ENCODE data around the gene SDK1. TPM values are rescaled to one million over a fixed set of nuclear protein-coding genes. Genes with fewer than 3 reads are reported as not detected.

The SDK1 gene
- polyA plus RNA-seq, 2 of the 4 experiments (the other 2 are of a cell fraction) = 0.12 to 0.28 TPM

- Histone ChIP-seq H3K4me2 (no peak overlapping the region), H3K4me1 (no peaks in the 10 kb centered on the region), H3K4me3 (no peak overlapping the region), H3K27ac (no peak overlapping the region), H3K9me3 (no peaks in the 10 kb centered on the region)
- DNase-seq (ENCODE audit: low read depth in 1 of 2, low spot score in 1 of 2) (no peak), ATAC-seq (no peak), FAIRE-seq (no peak)
- ChIA-PET POLR2A (no interaction called here), CTCF (no interaction called here)
- no peak for TF ChIP-seq JUN (IDR thresholded peaks at IDR 0.05)
- no peak for TF ChIP-seq RNF2 (IDR thresholded peaks at IDR 0.05; ENCODE audit: borderline replicate concordance, low read depth)
- TF ChIP-seq USF2 (IDR thresholded peaks at IDR 0.05) = no peak
- TF ChIP-seq ZC3H11A (IDR thresholded peaks at IDR 0.05) = no peak
- no peak for TF ChIP-seq E2F6 (IDR thresholded peaks at IDR 0.05; ENCODE audit: borderline replicate concordance, low read depth)
- TF ChIP-seq HEYL (CRISPR knock-in tag; IDR thresholded peaks at IDR 0.05) = no peak
- TF ChIP-seq TP53 (CRISPR knock-in tag; IDR thresholded peaks at IDR 0.05) = no peak
- TF ChIP-seq SMC3 (IDR thresholded peaks at IDR 0.05) = no peak
- no peak for TF ChIP-seq ESRRA (IDR thresholded peaks at IDR 0.05; ENCODE audit: borderline replicate concordance, low read length)
- no peak for TF ChIP-seq MAFK (IDR thresholded peaks at IDR 0.05; ENCODE audit: partially characterized antibody)
- TF ChIP-seq MAX (IDR thresholded peaks at IDR 0.05) = no peak
- no peak for TF ChIP-seq HES2 (IDR thresholded peaks at IDR 0.05)
- TF ChIP-seq RCOR1 (IDR thresholded peaks at IDR 0.05; ENCODE audit: low read depth, low read length) = no peak
- TF ChIP-seq HMGXB4 (CRISPR knock-in tag; IDR thresholded peaks at IDR 0.05; ENCODE audit: borderline replicate concordance) = no peak
- no peak for TF ChIP-seq ZFP36 (IDR thresholded peaks at IDR 0.05; ENCODE audit: borderline replicate concordance, partially characterized antibody)
- no peak for TF ChIP-seq HDAC2 (IDR thresholded peaks at IDR 0.05)
- TF ChIP-seq SREBF2 (IDR thresholded peaks at IDR 0.05) = no peak
- TF ChIP-seq CHD4 (IDR thresholded peaks at IDR 0.05; ENCODE audit: borderline replicate concordance) = no peak
- 37% methylated on average over 5 of the region's 7 CpGs for WGBS (ENCODE audit: missing lambda C conversion rate)
These were observed 591.1 kb downstream of the SDK1 start for GRCh38 chr7:3892157-3892556.

GRCh38 chr7:3892686-3893085, 591.6 kb downstream of the SDK1 start:
- ChIA-PET POLR2A (no interaction called here), CTCF (no interaction called here)
- H3K4me3 ChIP-seq = no peak overlapping the region
- no peak for FAIRE-seq
- H3K9me3 ChIP-seq = no peaks in the 10 kb centered on the region
- no peak overlapping the region for H3K4me2 ChIP-seq
- no peaks in the 10 kb centered on the region for H3K4me1 ChIP-seq
- ATAC-seq = no peak
- WGBS (ENCODE audit: missing lambda C conversion rate) = 49% methylated on average over 11 of the region's 11 CpGs
- DNase-seq (ENCODE audit: low read depth in 1 of 2, low spot score in 1 of 2) = no peak
- no peak overlapping the region for H3K27ac ChIP-seq
- TF ChIP-seq ELK1 (IDR thresholded peaks at IDR 0.05; ENCODE audit: low read depth, low read length) = no peak
- TF ChIP-seq FOSB (CRISPR knock-in tag; IDR thresholded peaks at IDR 0.05) = no peak
- no peak for TF ChIP-seq RCOR1 (IDR thresholded peaks at IDR 0.05; ENCODE audit: low read depth, low read length)
- no peak for TF ChIP-seq USF2 (IDR thresholded peaks at IDR 0.05)
- TF ChIP-seq RFX5 (IDR thresholded peaks at IDR 0.05) = no peak
- TF ChIP-seq SMC3 (IDR thresholded peaks at IDR 0.05) = no peak
- TF ChIP-seq HEYL (CRISPR knock-in tag; IDR thresholded peaks at IDR 0.05) = no peak
- no peak for TF ChIP-seq ZFP36 (IDR thresholded peaks at IDR 0.05; ENCODE audit: borderline replicate concordance, partially characterized antibody)
- TF ChIP-seq MAZ (IDR thresholded peaks at IDR 0.05; ENCODE audit: borderline replicate concordance, low read depth, low read length) = no peak
- TF ChIP-seq CBX8 (IDR thresholded peaks at IDR 0.05) = no peak
- no peak for TF ChIP-seq HMGXB4 (CRISPR knock-in tag; IDR thresholded peaks at IDR 0.05; ENCODE audit: borderline replicate concordance)
- no peak for TF ChIP-seq MAFK (IDR thresholded peaks at IDR 0.05; ENCODE audit: partially characterized antibody)
- no peak for TF ChIP-seq ESRRA (IDR thresholded peaks at IDR 0.05; ENCODE audit: borderline replicate concordance, low read length)
- TF ChIP-seq HOXB13 (CRISPR knock-in tag; IDR thresholded peaks at IDR 0.05; ENCODE audit: low read depth) = no peak
- TF ChIP-seq BHLHE40 (IDR thresholded peaks at IDR 0.05; ENCODE audit: low read depth, low read length) = no peak
- TF ChIP-seq POLR2A (IDR thresholded peaks at IDR 0.05; ENCODE audit: low read length) = no peak
- TF ChIP-seq TFCP2L1 (CRISPR knock-in tag; IDR thresholded peaks at IDR 0.05) = no peak
- TF ChIP-seq RAD21 (conservative IDR thresholded peaks at IDR 0.05 in 1 of 2, IDR thresholded peaks at IDR 0.05 in 1 of 2) = no peak

All from A549 (cell line).